ENCODE measurements around the gene ASPG. TPM values are rescaled to one million over a fixed set of nuclear protein-coding genes. Genes with fewer than 3 reads are reported as not detected.

Gene ASPG
- total RNA-seq, 4 donors from 2014 or later: 12.2 to 78.2 (median 40.8) TPM

DNA sequence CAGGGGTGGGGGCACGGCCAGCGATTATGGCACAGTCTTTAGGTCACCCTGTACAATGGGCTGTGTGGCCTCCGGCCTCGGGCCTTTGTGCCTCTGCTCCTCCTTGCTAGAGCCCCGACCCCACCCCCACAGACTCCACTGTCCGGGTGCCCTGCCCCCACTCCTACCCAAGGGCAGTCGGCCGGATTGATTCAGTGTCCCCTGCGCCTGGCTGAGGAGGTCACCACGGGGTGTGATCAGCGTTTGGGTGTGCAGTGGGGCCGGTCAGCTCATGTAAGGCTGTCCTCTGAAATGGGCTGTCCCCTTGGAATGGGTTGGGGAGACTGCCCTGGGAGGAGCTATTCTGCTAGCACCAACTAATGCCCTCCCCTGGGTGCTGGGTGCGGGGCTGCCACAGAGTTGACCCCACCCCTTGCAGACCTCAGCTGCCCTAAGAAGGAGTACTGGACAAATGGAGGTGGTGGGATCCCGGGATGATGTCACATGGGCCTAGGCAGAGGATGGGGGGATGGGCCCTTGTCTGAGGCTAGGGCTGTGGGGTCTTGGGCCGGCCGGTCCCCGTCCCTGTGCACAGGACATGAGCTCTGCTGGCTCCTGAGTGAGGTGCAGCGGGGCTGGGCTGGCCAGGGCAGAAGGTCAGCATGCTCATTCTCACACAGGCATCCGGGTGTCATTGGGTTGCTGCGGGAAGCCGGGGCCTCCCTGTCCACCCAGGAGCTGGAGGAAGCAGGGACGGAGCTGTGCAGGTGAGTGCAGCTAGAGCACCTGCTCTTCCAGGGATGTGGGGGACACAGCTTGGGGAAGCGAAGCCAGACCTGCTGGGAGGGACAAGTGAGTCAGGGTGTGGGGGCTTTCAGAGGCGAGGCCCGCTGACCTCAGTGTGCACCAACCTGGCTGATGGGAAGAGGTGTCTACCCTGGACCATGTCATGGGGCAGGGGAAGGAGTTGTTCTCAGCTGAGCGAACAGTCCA lies 23.4 kb downstream of the ASPG start:
- peaks cover 0 to 24% (median 0%) of the 10 kb centered on the region in 4 donors for H3K27me3 ChIP-seq
- 58 to 73% methylated on average over 3 to 4 of the region's 26 CpGs for WGBS, 2 donors

DNA sequence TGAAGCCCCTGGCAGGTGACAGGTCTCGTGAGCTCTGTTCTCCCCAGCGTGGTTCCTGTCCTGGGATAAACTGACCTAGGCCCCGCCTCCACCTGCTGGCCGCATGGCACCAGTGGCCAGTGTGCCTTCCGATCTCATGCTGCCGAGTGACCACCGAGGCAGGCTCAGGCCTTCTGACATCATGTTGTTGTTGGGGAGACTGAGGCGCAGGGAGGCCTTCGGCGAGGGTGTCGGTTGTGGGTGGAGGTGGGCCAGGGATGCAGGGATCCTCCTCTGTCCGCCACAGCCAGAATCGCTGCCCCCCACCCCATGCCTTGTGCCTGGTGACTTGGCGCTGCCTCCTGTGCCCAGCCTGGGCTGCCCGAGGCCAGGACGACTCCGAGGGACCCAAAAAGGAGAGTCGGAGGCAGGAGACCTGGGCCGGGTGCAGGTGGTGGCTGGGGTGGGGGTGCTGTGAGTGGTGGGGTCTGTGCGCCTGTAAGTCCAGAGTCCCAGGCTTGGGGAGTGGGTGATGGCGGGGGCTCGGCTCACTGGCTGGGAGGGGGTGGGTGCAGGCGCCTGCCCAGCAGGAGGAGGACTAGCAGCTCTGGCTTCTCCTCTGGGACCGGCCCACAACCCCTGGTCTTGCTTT lies 24.3 kb downstream of the ASPG start:
- H3K4me1 ChIP-seq: peaks cover 43 to 100% (median 52%) of the 10 kb centered on the region in 3 donors
- DNase-seq: no peak

More for the DNA sequence above, 23.4 kb downstream of the ASPG start:
- Histone ChIP-seq H3K27ac (peak overlapping the region; percentile 72 to 93 (median 85)), H3K36me3 (no peaks in the 10 kb centered on the region), H3K4me3 (peak overlapping the region; percentile 6 to 32 (median 26)), H3K9me3 (no peaks in the 10 kb centered on the region), H3K4me1 (peaks cover 47 to 100% (median 62%) of the 10 kb centered on the region in 3 donors)
- no peak for DNase-seq
- intact Hi-C loops (cut with DNase I): no loop called here
- no peak for TF ChIP-seq POLR2A (IDR thresholded peaks at IDR 0.05)
- TF ChIP-seq, protein P1, sequence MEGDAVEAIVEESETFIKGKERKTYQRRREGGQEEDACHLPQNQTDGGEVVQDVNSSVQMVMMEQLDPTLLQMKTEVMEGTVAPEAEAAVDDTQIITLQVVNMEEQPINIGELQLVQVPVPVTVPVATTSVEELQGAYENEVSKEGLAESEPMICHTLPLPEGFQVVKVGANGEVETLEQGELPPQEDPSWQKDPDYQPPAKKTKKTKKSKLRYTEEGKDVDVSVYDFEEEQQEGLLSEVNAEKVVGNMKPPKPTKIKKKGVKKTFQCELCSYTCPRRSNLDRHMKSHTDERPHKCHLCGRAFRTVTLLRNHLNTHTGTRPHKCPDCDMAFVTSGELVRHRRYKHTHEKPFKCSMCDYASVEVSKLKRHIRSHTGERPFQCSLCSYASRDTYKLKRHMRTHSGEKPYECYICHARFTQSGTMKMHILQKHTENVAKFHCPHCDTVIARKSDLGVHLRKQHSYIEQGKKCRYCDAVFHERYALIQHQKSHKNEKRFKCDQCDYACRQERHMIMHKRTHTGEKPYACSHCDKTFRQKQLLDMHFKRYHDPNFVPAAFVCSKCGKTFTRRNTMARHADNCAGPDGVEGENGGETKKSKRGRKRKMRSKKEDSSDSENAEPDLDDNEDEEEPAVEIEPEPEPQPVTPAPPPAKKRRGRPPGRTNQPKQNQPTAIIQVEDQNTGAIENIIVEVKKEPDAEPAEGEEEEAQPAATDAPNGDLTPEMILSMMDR (IDR thresholded peaks at IDR 0.05): no peak

DNA sequence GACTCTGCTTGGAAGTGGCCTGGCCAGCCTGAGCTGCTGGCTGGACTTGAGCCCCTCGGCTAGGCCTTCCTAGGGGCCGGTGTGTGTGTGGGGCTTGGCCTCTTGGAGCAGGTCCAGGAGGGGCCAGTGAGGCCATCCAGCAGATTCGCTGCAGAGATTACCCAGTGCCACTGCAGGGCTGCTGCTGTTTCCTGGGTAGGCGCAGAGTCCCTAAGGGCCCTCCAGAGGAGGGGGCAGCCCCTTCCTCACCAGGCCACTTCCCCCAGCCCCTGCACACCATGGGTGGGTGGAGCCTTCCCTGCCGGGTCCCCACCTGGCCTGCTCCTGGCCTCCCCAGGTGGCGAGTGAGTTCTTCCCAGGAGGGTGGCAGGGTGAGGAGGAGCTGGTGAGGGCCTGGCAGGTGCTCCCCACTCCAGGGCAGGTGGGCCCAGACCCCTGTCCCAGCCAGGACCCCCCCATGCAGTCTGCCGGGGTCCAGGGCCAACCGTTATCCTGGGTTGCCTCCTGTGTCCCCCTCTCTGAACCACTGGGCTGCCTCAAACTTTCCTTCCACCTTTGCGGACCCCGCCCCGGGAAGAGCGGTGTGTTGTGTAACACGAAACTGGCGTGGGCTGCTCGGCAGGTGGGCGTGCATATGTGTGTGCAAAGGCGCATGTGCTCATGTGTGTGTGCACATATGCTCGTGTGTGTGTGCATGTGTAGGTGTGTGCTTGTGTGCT lies 25.1 kb downstream of the ASPG start:
- WGBS, 2 donors: 10 to 18% methylated on average over 2 to 3 of the region's 18 CpGs
- peak overlapping the region in 1 of 4 donors; percentile 5 for H3K4me3 ChIP-seq
- no peak for DNase-seq
- intact Hi-C loops (cut with DNase I): no loop called here
- peak overlapping the region in 3 of 4 donors; percentile 33 to 93 (median 50) for H3K27ac ChIP-seq
- peaks cover 36 to 100% (median 46%) of the 10 kb centered on the region in 3 donors for H3K4me1 ChIP-seq
- no peak for TF ChIP-seq POLR2A (IDR thresholded peaks at IDR 0.05)
- TF ChIP-seq, protein P1 (IDR thresholded peaks at IDR 0.05): no peak
- H3K9me3 ChIP-seq: no peaks in the 10 kb centered on the region
- no peaks in the 10 kb centered on the region for H3K36me3 ChIP-seq
- peaks cover 0 to 37% (median 0%) of the 10 kb centered on the region in 4 donors for H3K27me3 ChIP-seq

More for the DNA sequence above, 24.3 kb downstream of the ASPG start:
- no peaks in the 10 kb centered on the region for H3K36me3 ChIP-seq
- H3K27ac ChIP-seq: peak overlapping the region in 2 of 4 donors; percentile 33 to 93
- H3K9me3 ChIP-seq: no peaks in the 10 kb centered on the region
- TF ChIP-seq, protein P1 (IDR thresholded peaks at IDR 0.05): no peak
- TF ChIP-seq POLR2A (IDR thresholded peaks at IDR 0.05): no peak
- peaks cover 0 to 34% (median 0%) of the 10 kb centered on the region in 4 donors for H3K27me3 ChIP-seq
- WGBS, 2 donors: 65 to 83% methylated on average over 2 to 4 of the region's 24 CpGs
- peak overlapping the region in 1 of 4 donors; percentile 5 for H3K4me3 ChIP-seq
- intact Hi-C loops (cut with DNase I): no loop called here

DNA sequence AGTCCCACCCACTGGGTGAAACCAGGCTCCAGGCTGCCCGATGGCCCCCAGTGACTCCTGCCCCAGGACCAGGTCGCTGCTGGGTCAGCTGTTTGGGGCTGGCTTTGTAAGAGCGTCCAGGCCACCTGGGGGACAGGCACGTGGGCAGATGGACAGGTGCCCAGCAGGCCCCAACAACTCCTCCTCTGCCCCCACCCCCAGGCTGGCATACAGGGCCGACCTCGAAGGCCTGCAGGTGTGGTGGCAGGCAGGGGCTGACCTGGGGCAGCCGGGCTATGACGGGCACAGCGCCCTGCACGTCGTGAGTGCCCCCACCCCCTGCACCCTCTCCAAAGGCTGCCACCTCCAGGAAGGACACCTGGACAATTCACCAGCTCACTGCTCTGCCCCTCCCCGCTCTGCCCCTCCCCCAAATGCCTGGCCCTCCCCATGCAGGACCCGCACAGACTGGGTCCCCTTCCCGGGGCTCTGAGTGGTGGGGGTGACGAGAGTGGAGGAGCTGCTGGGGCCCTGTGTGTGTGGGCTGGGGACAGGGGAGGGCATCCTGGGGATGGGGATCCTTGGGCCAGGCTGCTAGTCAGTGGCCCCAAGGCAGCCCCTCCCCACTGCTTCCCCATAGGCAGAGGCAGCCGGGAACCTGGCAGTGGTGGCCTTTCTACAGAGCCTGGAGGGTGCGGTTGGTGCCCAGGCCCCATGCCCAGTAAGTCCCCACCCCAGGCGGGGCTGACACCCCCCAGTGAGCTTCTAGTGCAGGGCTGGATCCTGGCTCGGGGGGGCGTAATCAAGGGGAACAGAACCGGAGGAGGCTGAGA lies 26.0 kb downstream of the ASPG start:
- Histone ChIP-seq H3K4me1 (peaks cover 40 to 100% (median 42%) of the 10 kb centered on the region in 3 donors), H3K9me3 (no peaks in the 10 kb centered on the region), H3K4me3 (peak overlapping the region in 1 of 4 donors; percentile 5), H3K36me3 (no peaks in the 10 kb centered on the region), H3K27me3 (peaks cover 0 to 45% (median 0%) of the 10 kb centered on the region in 4 donors), H3K27ac (peak overlapping the region; percentile 61 to 95 (median 92))
- DNase-seq: no peak
- TF ChIP-seq, protein P1 (IDR thresholded peaks at IDR 0.05): no peak
- no peak for TF ChIP-seq POLR2A (IDR thresholded peaks at IDR 0.05)
- intact Hi-C loops (cut with DNase I): no loop called here
- 45% methylated on average over 6 of the region's 21 CpGs; no CpG with 5 or more reads in 1 of the 2 donors for WGBS, 2 donors

All from esophagus squamous epithelium (tissue), 5 donors.